Measurements from ENCODE around the gene TARBP1. TPM values are rescaled to one million over a fixed set of nuclear protein-coding genes. Genes with fewer than 3 reads are reported as not detected.

Gene TARBP1, protein sequence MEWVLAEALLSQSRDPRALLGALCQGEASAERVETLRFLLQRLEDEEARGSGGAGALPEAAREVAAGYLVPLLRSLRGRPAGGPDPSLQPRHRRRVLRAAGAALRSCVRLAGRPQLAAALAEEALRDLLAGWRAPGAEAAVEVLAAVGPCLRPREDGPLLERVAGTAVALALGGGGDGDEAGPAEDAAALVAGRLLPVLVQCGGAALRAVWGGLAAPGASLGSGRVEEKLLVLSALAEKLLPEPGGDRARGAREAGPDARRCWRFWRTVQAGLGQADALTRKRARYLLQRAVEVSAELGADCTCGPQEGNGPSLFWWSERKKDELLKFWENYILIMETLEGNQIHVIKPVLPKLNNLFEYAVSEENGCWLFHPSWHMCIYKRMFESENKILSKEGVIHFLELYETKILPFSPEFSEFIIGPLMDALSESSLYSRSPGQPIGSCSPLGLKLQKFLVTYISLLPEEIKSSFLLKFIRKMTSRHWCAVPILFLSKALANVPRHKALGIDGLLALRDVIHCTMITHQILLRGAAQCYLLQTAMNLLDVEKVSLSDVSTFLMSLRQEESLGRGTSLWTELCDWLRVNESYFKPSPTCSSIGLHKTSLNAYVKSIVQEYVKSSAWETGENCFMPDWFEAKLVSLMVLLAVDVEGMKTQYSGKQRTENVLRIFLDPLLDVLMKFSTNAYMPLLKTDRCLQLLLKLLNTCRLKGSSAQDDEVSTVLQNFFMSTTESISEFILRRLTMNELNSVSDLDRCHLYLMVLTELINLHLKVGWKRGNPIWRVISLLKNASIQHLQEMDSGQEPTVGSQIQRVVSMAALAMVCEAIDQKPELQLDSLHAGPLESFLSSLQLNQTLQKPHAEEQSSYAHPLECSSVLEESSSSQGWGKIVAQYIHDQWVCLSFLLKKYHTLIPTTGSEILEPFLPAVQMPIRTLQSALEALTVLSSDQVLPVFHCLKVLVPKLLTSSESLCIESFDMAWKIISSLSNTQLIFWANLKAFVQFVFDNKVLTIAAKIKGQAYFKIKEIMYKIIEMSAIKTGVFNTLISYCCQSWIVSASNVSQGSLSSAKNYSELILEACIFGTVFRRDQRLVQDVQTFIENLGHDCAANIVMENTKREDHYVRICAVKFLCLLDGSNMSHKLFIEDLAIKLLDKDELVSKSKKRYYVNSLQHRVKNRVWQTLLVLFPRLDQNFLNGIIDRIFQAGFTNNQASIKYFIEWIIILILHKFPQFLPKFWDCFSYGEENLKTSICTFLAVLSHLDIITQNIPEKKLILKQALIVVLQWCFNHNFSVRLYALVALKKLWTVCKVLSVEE (N-terminal part only)
- 7.1 and 16.7 TPM in 2 replicates for total RNA-seq

DNA sequence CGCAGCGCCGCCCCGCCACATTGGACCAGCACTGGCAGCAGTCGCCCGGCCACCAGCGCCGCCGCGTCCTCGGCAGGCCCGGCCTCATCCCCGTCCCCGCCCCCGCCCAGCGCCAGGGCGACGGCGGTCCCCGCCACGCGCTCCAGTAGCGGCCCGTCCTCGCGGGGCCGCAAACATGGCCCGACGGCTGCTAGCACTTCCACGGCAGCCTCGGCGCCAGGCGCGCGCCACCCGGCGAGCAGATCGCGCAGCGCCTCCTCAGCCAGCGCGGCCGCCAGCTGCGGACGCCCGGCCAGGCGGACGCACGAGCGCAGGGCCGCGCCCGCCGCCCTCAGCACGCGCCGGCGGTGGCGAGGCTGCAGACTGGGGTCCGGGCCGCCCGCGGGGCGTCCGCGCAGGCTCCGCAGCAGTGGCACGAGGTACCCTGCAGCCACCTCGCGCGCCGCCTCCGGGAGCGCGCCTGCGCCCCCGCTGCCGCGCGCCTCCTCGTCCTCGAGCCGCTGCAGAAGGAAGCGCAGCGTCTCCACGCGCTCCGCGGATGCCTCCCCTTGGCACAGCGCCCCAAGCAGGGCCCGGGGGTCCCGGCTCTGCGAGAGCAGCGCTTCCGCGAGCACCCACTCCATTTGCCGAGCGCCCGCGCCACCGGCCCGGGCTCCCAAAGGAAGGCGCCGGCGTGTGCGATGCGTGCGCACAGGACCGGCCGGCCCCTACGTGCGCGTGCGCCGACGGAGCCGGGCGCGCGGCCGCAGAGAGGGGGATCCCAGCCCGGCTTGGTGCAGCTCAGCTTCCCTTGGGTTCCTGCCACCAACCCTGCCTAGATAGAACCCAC is at the start of gene TARBP1:
Gene TARBP1 (minus strand): TSS at position 699 of the 829 bp plus-strand sequence. CDS start 76 bp downstream, at position 623.

DNA sequence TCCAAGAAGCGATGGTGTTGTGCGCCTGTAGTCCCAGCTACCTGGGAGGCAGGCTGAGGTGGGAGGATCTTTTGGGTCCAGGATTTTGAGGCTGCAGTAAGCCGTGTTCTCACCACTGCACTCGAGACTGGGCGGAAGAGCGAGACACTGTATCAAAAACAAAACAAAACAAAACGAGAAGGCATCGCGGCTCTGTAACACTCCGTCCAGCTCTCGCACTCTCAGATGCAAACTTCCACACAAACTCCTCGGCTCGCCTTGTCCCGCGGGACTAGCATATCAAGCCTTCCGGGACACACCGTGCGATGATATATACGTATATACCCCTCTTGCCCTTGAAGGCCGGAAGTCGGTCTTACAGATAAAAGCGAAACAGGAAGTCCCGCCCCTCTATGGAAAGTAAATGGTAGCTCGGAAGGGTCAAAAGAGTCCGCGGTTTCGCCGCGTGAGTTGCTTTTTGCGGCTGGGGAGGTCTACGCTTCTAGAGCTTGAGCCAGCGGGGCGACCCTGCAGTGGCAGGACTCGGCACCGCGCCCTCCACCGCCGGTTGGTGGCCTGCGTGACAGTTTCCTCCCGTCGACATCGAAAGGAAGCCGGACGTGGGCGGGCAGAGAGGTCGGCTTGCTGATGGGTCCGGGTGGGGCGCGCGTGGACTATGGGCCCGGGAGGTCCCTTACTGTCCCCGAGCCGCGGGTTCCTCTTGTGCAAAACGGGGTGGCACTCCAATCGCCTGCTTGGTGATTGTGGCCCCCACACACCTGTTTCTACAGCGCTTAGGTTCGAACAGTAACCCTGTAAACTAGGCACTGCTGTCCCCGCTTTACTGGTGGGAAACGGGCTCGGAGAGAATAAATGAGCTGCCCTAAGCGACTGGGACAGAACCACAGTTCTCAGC is 105.7 kb downstream of the TARBP1 start, which contains the start of gene COA6:
Gene COA6 (plus strand): TSS at position 393 of the 895 bp plus-strand sequence. CDS start 11 bp downstream, at position 404.

Other genes starting within 250 kb of the TARBP1 start
- gene COA6, start 105.7 kb downstream of the TARBP1 start, total RNA-seq = 9.1 and 16.1 TPM in 2 replicates
- gene IRF2BP2, start 131.0 kb upstream of the TARBP1 start, total RNA-seq = 61.6 and 77.2 TPM in 2 replicates

All from placental epithelial cell (primary cell).